ENCODE measurements around the gene AP2A1.

DNA sequence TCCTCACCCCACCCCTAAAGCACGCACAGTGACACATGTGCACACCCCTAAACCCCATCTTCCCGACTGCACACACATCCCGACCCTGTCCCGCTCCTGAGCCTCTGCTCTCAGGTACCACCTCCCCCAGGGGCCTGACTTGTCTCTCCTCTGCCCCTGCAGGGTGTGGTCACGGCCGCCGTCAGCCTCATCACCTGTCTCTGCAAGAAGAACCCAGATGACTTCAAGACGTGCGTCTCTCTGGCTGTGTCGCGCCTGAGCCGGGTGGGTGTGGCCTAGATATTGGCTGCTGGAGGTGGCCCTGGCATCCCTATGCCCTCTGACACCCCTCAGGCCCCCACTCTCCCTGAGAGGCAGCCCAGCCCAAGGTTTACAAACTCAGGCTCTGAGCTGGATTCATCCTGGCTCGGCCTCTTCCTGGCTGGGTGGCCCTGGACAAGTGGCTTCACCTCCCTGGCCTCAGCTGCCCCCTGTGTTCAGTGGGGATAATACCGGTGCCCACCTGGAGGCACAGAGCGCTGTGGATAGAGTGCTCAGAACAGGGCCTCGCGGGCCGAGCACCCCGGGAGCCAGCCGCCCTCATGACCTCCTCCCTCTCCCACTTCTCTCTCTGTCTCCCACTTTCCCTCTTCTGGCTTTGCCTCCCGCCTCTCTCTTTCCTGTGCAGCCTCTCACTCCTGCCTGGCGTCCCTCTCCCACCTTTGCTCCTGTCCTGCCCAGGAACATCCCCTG, 26.2 kb downstream of the AP2A1 start:
- TF ChIP-seq, protein P1, sequence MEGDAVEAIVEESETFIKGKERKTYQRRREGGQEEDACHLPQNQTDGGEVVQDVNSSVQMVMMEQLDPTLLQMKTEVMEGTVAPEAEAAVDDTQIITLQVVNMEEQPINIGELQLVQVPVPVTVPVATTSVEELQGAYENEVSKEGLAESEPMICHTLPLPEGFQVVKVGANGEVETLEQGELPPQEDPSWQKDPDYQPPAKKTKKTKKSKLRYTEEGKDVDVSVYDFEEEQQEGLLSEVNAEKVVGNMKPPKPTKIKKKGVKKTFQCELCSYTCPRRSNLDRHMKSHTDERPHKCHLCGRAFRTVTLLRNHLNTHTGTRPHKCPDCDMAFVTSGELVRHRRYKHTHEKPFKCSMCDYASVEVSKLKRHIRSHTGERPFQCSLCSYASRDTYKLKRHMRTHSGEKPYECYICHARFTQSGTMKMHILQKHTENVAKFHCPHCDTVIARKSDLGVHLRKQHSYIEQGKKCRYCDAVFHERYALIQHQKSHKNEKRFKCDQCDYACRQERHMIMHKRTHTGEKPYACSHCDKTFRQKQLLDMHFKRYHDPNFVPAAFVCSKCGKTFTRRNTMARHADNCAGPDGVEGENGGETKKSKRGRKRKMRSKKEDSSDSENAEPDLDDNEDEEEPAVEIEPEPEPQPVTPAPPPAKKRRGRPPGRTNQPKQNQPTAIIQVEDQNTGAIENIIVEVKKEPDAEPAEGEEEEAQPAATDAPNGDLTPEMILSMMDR (conservative IDR thresholded peaks at IDR 0.05 in 1 of 2, IDR thresholded peaks at IDR 0.05 in 1 of 2; ENCODE audit: low read depth in 1 of 2, low read length in 2 of 2) = no peak
- no peak for TF ChIP-seq EZH2 (IDR thresholded peaks at IDR 0.05; ENCODE audit: low read length, missing control alignments)

Data from fibroblast of lung (primary cell).